ENCODE results near the gene MCF2L.

The MCF2L gene

GRCh38 chr13:113091891-113092775 lies 123.1 kb downstream of the MCF2L start:
- no peak overlapping the region for H3K27ac ChIP-seq
- DNase-seq, result no peak
- peaks cover 8% of the 10 kb centered on the region for H3K27me3 ChIP-seq (replicated peaks)
- no peaks in the 10 kb centered on the region for H3K36me3 ChIP-seq (replicated peaks)
- no peak overlapping the region for H3K4me3 ChIP-seq (ENCODE audit: low read depth, low read length)
- in situ Hi-C loops (cut with HindIII; ENCODE audit: low pct_ligation_motif_present, low sequenced_read_pairs), result no loop called here
- TF ChIP-seq, protein P1, sequence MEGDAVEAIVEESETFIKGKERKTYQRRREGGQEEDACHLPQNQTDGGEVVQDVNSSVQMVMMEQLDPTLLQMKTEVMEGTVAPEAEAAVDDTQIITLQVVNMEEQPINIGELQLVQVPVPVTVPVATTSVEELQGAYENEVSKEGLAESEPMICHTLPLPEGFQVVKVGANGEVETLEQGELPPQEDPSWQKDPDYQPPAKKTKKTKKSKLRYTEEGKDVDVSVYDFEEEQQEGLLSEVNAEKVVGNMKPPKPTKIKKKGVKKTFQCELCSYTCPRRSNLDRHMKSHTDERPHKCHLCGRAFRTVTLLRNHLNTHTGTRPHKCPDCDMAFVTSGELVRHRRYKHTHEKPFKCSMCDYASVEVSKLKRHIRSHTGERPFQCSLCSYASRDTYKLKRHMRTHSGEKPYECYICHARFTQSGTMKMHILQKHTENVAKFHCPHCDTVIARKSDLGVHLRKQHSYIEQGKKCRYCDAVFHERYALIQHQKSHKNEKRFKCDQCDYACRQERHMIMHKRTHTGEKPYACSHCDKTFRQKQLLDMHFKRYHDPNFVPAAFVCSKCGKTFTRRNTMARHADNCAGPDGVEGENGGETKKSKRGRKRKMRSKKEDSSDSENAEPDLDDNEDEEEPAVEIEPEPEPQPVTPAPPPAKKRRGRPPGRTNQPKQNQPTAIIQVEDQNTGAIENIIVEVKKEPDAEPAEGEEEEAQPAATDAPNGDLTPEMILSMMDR (IDR thresholded peaks at IDR 0.05; ENCODE audit: low read depth, low read length, missing control alignments), result no peak

DNA sequence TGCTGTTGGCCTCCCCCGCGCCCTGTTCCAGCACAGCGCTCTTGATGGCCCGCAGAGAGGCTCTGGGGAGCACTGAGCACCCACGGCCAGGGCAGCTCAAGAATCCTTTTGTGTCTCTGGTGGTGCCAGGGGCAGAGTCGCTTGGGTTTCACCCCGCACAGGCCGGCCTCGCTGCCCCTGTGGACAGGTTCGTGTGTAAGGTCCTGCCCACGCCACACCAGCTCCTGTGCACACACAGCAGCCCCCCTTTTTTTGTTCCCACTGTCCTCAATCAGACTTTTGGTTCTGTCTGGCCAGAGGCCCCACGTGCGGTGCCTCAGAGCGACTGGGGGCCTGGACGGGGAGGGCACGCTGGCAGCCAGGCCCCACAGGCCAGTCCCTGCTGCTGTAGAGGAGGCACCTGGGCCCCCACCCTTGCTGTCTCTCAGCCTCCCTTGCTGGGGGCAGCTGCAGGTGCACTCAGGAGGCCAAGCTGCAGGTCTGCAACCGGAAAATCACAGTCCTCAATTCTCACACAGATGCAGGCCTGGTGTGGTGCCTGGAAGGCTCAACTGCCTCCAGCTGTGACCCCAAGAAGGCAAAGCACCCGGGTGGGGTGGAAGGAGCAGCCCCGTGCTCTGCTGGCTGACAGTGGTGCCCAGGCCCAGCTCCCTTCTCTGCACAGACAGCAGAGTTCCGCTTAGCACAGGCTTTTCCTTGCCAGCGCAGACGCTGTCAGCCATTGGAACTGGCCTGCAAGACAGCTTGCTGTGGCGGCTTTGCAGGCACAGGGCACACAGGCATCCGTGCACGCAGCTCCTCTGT lies 124.0 kb downstream of the MCF2L start:
- no peak overlapping the region for H3K27ac ChIP-seq
- no peaks in the 10 kb centered on the region for H3K36me3 ChIP-seq (replicated peaks)

GRCh38 chr13:113093580-113094409 lies 124.8 kb downstream of the MCF2L start:
- DNase-seq, result no peak
- TF ChIP-seq, protein P1 (IDR thresholded peaks at IDR 0.05; ENCODE audit: low read depth, low read length, missing control alignments), result no peak
- Histone ChIP-seq H3K27me3 (replicated peaks) (peaks cover 15% of the 10 kb centered on the region), H3K4me3 (ENCODE audit: low read depth, low read length) (no peak overlapping the region), H3K36me3 (replicated peaks) (no peaks in the 10 kb centered on the region), H3K27ac (no peak overlapping the region)
- in situ Hi-C loops (cut with HindIII; ENCODE audit: low pct_ligation_motif_present, low sequenced_read_pairs), result no loop called here

More for the DNA sequence above, 124.0 kb downstream of the MCF2L start:
- Histone ChIP-seq H3K27me3 (replicated peaks) (peaks cover 8% of the 10 kb centered on the region), H3K4me3 (ENCODE audit: low read depth, low read length) (no peak overlapping the region)
- TF ChIP-seq, protein P1 (IDR thresholded peaks at IDR 0.05; ENCODE audit: low read depth, low read length, missing control alignments), result no peak
- no peak for DNase-seq
- in situ Hi-C loops (cut with HindIII; ENCODE audit: low pct_ligation_motif_present, low sequenced_read_pairs), result no loop called here

DNA sequence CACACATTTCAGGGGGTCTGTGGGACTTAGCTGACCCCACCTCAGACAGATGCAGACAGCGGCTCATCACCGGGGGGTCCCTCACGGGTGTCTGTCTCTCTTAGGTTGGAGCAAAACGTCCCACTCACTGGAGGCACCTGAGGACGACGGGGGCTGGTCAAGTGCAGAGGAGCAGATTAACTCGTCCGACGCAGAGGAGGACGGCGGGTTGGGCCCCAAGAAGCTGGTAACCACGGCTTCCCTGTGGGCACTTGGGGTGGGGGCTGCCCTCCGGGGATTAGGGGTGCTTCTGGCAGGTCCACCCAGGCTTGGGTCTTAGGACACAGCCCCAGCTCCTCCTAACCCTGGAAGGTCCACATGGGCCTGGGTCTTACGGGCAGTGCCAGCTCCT lies 125.4 kb downstream of the MCF2L start:
- no peak for DNase-seq
- peaks cover 20% of the 10 kb centered on the region for H3K27me3 ChIP-seq (replicated peaks)
- TF ChIP-seq, protein P1 (IDR thresholded peaks at IDR 0.05; ENCODE audit: low read depth, low read length, missing control alignments), result no peak
- H3K36me3 ChIP-seq (replicated peaks), result no peaks in the 10 kb centered on the region
- in situ Hi-C loops (cut with HindIII; ENCODE audit: low pct_ligation_motif_present, low sequenced_read_pairs), result no loop called here
- no peak overlapping the region for H3K27ac ChIP-seq
- no peak overlapping the region for H3K4me3 ChIP-seq (ENCODE audit: low read depth, low read length)

- Histone ChIP-seq H3K27me3 (replicated peaks) (peaks cover 20% of the 10 kb centered on the region), H3K27ac (no peak overlapping the region), H3K4me3 (ENCODE audit: low read depth, low read length) (no peak overlapping the region), H3K36me3 (replicated peaks) (no peaks in the 10 kb centered on the region)
- no peak for DNase-seq
- in situ Hi-C loops (cut with HindIII; ENCODE audit: low pct_ligation_motif_present, low sequenced_read_pairs), result no loop called here
- TF ChIP-seq, protein P1 (IDR thresholded peaks at IDR 0.05; ENCODE audit: low read depth, low read length, missing control alignments), result no peak
Measured at GRCh38 chr13:113095146-113096051, 126.4 kb downstream of the MCF2L start.

Data from brain microvascular endothelial cell (primary cell).